Germinal center (tissue), 1 donor: ENCODE measurements around the gene ARIH2.

Experiments used
- DNase-seq: peaks from one replicate; pipeline ENCODE4 v3.0.0; 2012; ENCODE audit warnings: mixed read lengths, low spot score

ARIH2 gene

GRCh38 chr3:48929358-48930035 is 10.9 kb downstream of the ARIH2 start:
- DNase-seq = no peak

DNA sequence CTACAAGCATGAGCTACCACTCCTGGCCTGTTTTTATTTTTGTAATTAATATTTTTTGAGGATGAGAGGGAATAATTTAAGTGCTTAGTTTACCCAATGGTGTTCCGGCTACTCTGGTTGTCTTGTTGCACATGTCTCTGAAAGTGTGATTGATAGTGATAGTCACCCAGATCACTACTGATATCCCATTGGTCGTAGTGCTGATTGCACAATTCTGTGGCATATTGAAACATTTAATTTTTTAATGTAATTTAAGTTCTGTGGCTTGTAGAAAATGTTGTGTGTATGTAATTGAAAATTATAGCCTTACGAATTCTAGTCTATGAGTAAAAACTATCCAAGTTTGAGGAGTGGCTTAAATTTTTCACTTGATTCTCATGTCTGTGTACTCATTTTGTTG is 11.9 kb downstream of the ARIH2 start:
- DNase-seq = no peak

GRCh38 chr3:48931944-48932580 is 13.4 kb downstream of the ARIH2 start:
- DNase-seq = no peak

DNA sequence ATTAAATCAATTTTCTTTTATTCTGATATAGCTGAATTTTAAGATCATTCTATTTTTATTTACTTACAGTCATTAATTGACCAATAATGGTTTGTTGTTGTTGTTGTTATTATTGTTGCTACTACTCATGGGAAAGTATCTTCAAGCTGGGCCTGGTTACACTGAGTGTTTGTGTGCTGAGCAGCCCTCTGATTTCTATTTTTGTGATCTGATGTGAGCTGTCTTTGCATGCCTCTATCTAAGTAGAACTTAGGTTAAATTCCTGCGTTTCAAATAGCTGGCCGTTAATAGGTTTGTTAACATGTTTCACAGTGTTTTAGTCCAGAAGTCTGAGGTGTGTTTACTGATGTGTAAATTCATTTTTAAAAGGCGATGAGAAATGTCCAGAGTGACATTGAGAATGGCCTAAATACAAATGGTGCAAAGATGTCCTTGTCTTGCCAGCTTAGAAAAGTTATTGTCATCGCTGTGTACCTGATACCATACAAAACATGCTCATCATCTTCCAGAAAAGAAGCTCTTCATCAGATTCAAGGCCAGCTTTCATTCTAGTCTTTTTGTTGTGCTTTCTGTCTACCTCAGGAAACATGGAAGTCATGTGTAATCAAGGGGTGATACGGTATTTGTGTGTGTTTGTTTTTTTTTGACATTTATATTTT is 15.8 kb downstream of the ARIH2 start:
- DNase-seq = no peak

GRCh38 chr3:48935530-48935929 is 16.9 kb downstream of the ARIH2 start:
- no peak for DNase-seq

DNA sequence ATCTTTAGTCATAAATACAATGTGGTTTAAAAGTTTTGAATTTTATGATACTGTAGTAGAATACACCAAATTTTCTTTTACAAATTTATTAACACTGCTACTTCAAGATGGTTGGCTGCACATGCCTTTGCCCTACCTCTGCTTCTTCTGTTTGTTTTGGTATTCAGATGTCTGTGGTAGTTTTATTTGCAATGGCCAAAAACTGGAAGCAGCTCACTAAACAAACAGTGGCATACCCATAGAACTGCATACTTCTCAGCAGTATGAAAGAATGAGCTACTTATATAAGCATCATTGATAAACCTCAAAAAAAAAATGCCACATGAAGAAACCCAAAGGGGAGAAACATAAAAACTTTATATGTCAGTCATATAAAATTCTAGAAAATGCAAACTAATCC is 19.5 kb downstream of the ARIH2 start:
- DNase-seq = no peak

DNA sequence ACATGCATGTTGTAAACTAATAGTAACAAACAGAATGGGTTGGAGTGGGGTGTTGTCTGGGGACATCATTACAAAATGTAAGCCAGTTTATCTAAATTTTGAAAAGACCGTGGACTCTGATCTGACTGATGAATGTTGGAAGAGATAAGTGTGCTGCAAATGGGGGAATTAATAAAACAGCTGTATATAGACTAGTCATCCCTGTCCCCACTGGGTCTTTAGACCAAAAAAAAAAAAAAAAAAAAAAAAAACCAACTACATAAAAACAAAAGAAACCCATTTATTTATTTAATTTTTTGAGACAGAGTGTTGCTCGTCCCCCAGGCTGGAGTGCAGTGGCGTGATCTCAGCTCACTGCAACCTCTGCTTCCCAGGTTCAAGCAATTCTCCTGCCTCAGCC is 20.0 kb downstream of the ARIH2 start:
- no peak for DNase-seq

- no peak for DNase-seq
Observed at GRCh38 chr3:48945432-48945831, 26.8 kb downstream of the ARIH2 start.

- DNase-seq = no peak
Observed at GRCh38 chr3:48945891-48946549, 27.4 kb downstream of the ARIH2 start.

DNA sequence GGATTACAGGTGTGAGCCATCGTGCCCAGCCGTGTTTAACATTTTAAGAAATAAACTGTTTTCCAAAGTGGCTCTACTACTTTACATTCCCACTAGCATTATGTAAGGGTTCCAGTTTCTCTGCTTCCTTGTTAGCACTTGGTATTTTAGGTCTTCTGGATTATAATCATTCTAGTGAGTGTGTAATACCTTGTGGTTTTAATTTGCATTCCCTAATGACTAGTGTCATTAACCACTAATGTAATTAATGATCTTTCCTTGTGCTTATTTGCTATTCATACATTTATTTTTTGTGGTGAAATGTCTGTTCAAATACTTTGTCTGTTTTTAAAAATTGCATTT is 30.7 kb downstream of the ARIH2 start:
- DNase-seq = no peak

GRCh38 chr3:48950051-48950450 is 31.4 kb downstream of the ARIH2 start:
- DNase-seq = no peak

DNA sequence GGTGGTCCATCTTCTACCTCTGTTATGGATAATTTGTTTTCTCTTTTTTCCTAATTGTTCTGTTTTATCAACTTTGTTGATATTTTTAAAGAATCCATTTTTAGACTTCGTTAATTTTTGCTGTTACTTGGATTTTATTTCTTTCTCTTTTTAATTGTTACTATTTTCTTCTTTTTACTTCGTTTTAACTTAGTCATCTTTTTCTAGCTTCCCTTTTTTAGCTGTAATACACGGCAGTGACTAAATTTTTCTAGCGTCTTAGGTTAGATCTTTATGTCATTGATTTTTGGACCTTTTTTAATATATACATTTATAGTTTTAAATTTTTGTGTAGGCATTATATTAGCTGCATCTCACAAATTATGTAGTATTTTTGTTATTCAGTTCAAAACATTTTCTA is 33.1 kb downstream of the ARIH2 start:
- DNase-seq = no peak

- no peak for DNase-seq
Observed at GRCh38 chr3:48952510-48953118, 34.0 kb downstream of the ARIH2 start.

DNA sequence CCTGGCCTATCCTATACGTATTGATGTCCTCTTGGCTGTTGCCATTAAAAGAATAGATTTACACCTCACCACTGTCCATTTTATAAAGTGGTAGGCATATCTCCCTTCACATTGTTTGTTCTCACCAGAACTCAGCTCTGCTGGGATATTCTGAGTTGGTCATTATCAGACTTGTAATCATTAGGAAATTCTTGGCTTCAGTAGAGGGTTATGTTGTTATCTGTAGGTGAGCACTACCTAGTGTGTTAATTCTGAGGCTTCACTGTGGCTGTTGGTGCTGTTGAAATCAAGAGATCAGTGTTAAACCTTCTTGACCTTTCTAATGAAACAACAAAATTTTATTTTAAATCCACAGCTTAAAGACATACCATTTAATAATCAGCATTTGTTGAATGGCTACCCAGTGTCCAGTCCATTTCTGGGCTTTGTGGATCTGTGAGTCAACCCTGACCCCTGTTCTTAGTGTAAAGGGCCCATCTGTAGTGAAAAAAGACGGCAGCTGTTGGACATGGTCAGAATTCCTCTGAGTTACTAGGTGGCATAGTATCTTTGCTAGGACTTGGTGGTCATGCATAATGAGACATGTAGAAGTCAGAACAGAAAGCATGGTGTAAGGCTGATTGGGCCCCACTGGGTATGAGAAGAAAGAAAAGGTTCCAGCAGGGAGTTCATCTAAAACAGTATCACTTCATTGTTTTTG is 38.5 kb downstream of the ARIH2 start:
- no peak for DNase-seq

- DNase-seq = peak; percentile 22
Observed at GRCh38 chr3:48960841-48961413, 42.3 kb downstream of the ARIH2 start.

- DNase-seq = no peak
Observed at GRCh38 chr3:48962340-48962739, 43.7 kb downstream of the ARIH2 start.

DNA sequence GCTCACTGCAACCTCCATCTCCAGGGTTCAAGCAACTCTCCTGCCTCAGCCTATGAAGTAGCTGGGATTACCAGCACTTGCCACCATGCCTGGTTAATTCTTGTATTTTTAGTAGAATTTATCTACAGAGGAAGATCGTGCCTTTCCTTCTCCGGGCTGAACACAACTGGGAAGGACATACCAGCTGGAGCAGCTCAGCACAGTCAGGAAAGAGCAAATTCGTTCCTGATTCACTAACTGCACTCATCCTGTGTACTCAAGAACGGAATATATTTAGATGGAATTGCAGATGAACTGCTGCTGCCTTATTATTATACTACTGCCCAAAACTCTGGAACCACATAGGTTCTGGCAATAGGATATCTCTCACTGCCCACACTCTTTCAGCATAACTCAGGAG is 44.3 kb downstream of the ARIH2 start:
- DNase-seq = no peak

- DNase-seq = no peak
Observed at GRCh38 chr3:48963591-48963990, 44.9 kb downstream of the ARIH2 start.

DNA sequence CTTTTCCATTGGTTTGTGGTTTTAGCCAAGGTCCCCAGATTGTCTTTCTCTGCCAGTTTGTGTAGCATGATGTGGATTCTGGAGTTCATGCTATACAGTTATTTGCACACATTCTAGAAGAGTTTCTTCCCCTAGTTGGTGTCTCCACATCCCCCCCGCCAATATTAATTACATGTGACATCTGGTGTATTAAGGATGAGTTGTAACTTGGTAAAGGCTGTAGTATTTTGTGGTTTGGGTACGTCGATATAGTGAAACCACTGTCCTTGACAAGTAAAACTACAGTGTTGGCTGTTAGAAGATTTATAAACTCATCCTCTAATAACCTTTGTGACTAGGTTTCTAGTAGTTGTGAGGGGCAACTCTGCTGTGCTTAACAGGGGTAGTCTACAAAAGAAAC is 47.7 kb downstream of the ARIH2 start:
- DNase-seq = no peak

- no peak for DNase-seq
Observed at GRCh38 chr3:48966876-48967361, 48.3 kb downstream of the ARIH2 start.

DNA sequence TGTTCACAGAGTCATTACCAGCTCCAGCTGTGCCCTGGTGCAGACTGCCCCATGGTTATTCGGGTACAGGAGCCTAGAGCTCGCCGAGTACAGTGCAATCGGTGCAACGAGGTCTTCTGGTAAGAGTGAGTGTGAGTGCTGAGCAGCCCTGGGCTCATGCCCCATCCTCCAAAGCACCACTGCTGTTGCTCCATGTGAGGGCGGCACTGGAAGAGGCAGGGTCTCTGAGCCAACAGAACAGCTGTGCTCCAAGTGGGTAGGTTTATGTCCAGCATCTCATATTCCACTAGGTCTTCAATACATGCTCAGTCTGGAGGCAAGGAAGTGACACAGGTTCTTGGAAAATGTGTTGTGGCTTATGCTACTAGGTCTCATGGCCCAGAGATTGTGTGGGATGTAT is 51.9 kb downstream of the ARIH2 start:
- no peak for DNase-seq
